ENCODE measurements around the gene PSMA6.

DNA sequence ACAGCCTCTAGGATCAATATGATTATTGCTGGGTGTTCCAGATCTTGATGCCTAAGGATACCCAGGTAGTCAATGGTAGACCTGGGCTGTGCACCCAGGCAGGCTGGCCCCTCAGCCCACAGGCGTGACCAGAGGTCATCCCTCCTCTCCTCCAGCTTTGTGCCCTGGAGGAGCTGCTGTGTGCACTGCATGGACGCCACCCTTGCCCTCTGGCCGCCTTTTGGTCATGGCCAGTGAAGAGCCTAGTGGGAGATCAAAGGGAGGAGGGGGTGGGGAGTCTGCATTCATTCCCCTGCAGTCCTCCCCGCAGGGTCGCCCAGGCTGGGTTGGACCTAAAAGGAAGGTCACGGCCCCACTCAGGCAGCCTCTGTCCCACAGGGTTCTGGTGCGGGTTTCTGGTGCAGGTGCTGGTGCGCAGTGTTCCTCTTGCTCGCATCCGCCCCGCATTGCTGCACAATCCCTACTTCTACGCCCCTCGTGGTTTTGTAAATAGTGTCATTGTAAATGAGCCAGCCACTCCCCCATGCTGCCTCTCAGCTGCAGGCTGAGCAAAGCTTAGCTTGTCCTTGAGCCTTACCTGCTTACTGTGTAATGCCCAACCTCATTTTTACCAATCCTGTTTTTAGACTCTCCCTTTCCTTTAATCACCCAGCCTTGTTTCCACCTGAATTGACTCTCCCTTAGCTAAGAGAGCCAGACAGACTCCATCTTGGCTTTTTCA is 55.3 kb downstream of the PSMA6 start:
- TF ChIP-seq, protein P1, sequence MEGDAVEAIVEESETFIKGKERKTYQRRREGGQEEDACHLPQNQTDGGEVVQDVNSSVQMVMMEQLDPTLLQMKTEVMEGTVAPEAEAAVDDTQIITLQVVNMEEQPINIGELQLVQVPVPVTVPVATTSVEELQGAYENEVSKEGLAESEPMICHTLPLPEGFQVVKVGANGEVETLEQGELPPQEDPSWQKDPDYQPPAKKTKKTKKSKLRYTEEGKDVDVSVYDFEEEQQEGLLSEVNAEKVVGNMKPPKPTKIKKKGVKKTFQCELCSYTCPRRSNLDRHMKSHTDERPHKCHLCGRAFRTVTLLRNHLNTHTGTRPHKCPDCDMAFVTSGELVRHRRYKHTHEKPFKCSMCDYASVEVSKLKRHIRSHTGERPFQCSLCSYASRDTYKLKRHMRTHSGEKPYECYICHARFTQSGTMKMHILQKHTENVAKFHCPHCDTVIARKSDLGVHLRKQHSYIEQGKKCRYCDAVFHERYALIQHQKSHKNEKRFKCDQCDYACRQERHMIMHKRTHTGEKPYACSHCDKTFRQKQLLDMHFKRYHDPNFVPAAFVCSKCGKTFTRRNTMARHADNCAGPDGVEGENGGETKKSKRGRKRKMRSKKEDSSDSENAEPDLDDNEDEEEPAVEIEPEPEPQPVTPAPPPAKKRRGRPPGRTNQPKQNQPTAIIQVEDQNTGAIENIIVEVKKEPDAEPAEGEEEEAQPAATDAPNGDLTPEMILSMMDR (IDR thresholded peaks at IDR 0.05): no peak
- TF ChIP-seq POLR2AphosphoS5 (IDR thresholded peaks at IDR 0.05): no peak
- no peak for TF ChIP-seq POLR2A (IDR thresholded peaks at IDR 0.05)
- no peak for TF ChIP-seq EP300 (IDR thresholded peaks at IDR 0.05; ENCODE audit: low read depth)
